GM18870 (cell line): Measurements from ENCODE around the gene USPL1.

Source experiments
- ATAC-seq: cut with Tn5 transposase; IDR thresholded peaks from one replicate; pipeline ENCODE4 v1.9.1; 2021; ENCODE audit warnings: moderate library complexity; ENCODE audit not compliant: unreplicated experiment

USPL1 gene

GRCh38 chr13:30692113-30692512 is 74.4 kb downstream of the USPL1 start:
- no peak for ATAC-seq

- no peak for ATAC-seq
These were observed 78.8 kb downstream of the USPL1 start for GRCh38 chr13:30696278-30697176.

- ATAC-seq: no peak
These were observed 79.6 kb downstream of the USPL1 start for GRCh38 chr13:30697177-30697953.

DNA sequence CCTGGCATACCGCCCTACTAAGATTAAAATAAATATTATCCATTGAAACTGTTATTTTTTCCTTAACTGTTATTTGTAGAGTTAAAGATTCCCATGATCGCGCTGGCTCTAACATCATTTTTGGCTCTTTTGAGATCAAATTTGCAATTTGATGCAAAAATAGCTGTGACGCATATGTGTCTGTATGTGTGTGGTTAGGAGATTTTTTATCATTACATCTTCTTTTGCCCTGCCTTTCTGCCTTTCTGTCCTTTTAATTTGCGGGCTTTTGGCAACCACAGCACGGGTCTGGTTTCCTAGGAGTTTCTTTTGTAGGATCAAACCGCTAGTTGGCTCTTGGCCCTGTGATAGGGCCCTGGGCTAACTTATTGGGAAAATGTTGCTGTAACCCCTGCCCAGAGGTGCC is 80.3 kb downstream of the USPL1 start:
- no peak for ATAC-seq

DNA sequence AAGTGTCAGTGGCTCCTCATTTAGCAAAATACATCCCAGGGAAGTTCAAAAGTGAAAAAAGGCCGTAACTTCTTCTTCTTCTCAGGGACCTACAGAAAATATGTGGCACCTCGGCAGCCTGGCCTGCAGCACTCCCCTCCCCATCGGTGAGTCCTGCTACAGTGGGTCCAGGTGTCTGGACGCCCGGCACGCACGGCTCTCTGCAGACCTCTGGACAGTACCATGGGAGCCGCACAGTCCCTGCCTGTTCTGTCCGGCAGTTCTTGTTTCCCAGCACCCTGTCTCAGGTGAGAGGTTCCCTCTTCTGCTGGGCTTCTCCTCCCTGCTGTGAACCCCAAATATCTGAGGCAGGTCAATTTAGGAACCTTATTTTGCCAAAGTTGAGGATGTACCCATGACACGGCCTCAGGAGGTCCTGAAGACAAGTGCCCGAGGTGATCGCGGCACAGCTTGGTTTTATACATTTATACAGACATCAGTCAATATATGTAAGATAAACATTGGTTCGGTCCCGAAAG is 80.8 kb downstream of the USPL1 start:
- ATAC-seq: no peak

DNA sequence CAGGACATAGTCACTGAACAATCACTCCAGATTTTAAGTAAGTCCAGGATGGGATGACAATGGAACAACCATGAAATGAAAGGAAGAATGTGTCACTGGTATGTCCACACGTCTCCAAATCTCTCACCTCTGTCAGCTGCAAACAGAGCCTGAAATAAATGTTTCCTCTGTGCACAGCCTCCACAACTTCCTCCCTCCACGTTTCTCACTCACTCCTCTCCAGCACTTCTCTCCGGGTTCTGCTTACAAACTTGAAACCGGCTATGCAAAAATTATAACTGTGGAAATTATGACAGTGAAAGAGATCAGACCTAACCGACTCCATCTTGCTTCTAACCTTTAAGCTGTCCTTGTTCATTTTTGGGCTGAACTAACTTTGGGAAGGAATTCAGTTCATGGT is 82.6 kb downstream of the USPL1 start:
- ATAC-seq: no peak

- ATAC-seq: no peak
These were observed 84.3 kb downstream of the USPL1 start for GRCh38 chr13:30702006-30702405.

GRCh38 chr13:30704596-30704995 is 86.9 kb downstream of the USPL1 start:
- no peak for ATAC-seq

DNA sequence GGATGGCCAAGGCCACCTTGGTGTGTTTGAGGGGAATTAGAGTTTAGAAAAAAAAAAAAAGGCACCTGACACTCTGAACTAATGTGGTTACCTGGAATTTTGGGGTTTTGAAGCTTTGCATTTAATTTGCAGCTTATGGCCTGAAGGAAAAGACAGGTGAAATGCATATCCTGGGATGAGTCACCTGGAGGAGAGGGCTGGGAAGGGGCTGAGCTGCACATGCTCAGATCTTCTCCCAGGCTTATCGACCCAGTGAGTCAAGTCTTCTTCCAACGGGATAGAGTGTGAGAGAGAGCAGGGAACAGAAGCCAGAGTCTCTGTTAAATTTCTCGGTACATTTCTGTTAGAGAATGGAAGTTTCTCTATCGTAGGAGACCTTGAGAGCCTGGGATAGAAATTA is 88.0 kb downstream of the USPL1 start:
- ATAC-seq: no peak

DNA sequence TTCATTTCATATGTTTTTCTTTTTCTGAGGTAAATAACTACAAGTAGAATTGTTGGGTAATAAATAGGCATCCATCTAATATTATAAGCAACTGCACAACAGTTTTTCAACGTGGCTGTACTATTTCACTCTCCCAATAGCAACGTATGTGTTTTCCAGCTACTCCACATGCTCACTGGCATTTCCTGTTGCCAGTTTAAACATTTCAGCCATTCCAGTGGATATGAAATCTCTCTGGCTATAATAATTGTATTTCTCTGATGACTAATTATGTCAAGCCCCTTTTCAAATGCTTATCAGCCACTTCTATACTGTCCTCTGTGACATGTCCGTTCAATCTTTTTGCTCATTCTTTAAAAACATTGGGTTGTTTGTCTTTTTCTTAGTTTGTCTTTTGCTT is 90.8 kb downstream of the USPL1 start:
- ATAC-seq: no peak
